Mesothelial cell of epicardium (in vitro differentiated cells): ENCODE results near the gene KRTAP10-2. TPM values are rescaled to one million over a fixed set of nuclear protein-coding genes. Genes with fewer than 3 reads are reported as not detected.

Source experiments
- DNase-seq, 2 experiments: peaks; one replicate each; pipeline ENCODE4 v3.0.0; 2021; ENCODE audit warnings: low spot score in 2 of 2; ENCODE audit not compliant: unreplicated experiment in 2 of 2
- H3K27ac Mint-ChIP-seq: 2 replicates; pipeline ENCODE4 v1.8.0; 2021; ENCODE audit warnings: mixed read lengths
- H3K27me3 Mint-ChIP-seq: 2 replicates; pipeline ENCODE4 v1.8.0; 2021; ENCODE audit warnings: low read depth, mixed read lengths
- H3K36me3 Mint-ChIP-seq: 2 replicates; pipeline ENCODE4 v1.8.0; 2021; ENCODE audit warnings: mixed read lengths
- H3K4me1 Mint-ChIP-seq: 2 replicates; pipeline ENCODE4 v1.8.0; 2021; ENCODE audit warnings: mixed read lengths
- H3K4me3 Mint-ChIP-seq: 2 replicates; pipeline ENCODE4 v1.8.0; 2021; ENCODE audit warnings: mild to moderate bottlenecking, moderate library complexity, mixed read lengths
- H3K9me3 Mint-ChIP-seq: 2 replicates; pipeline ENCODE4 v1.8.0; 2021; ENCODE audit warnings: mixed read lengths
- CTCF ChIP-seq: fragments of 200-600 bp; sonication (generic); IDR thresholded peaks from one replicate; pipeline ENCODE4 v1.5.0; 2021; ENCODE audit warnings: antibody characterized with exemption; ENCODE audit not compliant: unreplicated experiment
- total RNA-seq: library from RNA; stranded (reverse); gene quantifications from 3 replicates; pipeline ENCODE4 v1.2.1, GENCODE V29; 2021

KRTAP10-2 gene
- total RNA-seq, 1 donor from 2014 or later: not detected

GRCh38 chr21:44526096-44526997 is 25.0 kb downstream of the KRTAP10-2 start:
- TF ChIP-seq CTCF: no peak
- DNase-seq: no peak
- no peaks in the 10 kb centered on the region for H3K36me3 Mint-ChIP-seq
- H3K9me3 Mint-ChIP-seq: no peaks in the 10 kb centered on the region
- no peak overlapping the region for H3K4me3 Mint-ChIP-seq
- no peaks in the 10 kb centered on the region for H3K4me1 Mint-ChIP-seq
- no peaks in the 10 kb centered on the region for H3K27me3 Mint-ChIP-seq
- H3K27ac Mint-ChIP-seq: no peak overlapping the region

GRCh38 chr21:44525391-44526095 is 25.8 kb downstream of the KRTAP10-2 start:
- Mint-ChIP-seq H3K27me3 (no peaks in the 10 kb centered on the region), H3K4me3 (no peak overlapping the region), H3K4me1 (peaks cover under 1% of the 10 kb centered on the region), H3K27ac (no peak overlapping the region), H3K36me3 (no peaks in the 10 kb centered on the region), H3K9me3 (no peaks in the 10 kb centered on the region)
- TF ChIP-seq CTCF: no peak
- DNase-seq: no peak

GRCh38 chr21:44524414-44525371 is 26.6 kb downstream of the KRTAP10-2 start:
- Mint-ChIP-seq H3K4me3 (no peak overlapping the region), H3K9me3 (no peaks in the 10 kb centered on the region), H3K4me1 (peaks cover 2% of the 10 kb centered on the region), H3K27ac (no peak overlapping the region), H3K36me3 (no peaks in the 10 kb centered on the region), H3K27me3 (no peaks in the 10 kb centered on the region)
- no peak for DNase-seq
- no peak for TF ChIP-seq CTCF

GRCh38 chr21:44523567-44524413 is 27.5 kb downstream of the KRTAP10-2 start:
- TF ChIP-seq CTCF: no peak
- peaks cover 2% of the 10 kb centered on the region for H3K4me1 Mint-ChIP-seq
- no peak overlapping the region for H3K4me3 Mint-ChIP-seq
- H3K9me3 Mint-ChIP-seq: no peaks in the 10 kb centered on the region
- no peak overlapping the region for H3K27ac Mint-ChIP-seq
- no peaks in the 10 kb centered on the region for H3K27me3 Mint-ChIP-seq
- DNase-seq: no peak
- no peaks in the 10 kb centered on the region for H3K36me3 Mint-ChIP-seq
